KOPT-K1 (cell line): ENCODE data around the gene NYNRIN.
"Not testable (repeated sequence)": the region's sequence is repeated elsewhere in the genome, so short reads cannot be mapped to it uniquely, and the experiment has no call there.

Source experiments
- H3K27ac ChIP-seq: fragments of 200-600 bp; sonication (generic); 2 replicates; pipeline ENCODE4 v1.5.1; 2016; ENCODE audit warnings: antibody characterized with exemption, mild to moderate bottlenecking, low read depth, low read length; ENCODE audit not compliant: poor library complexity, severe bottlenecking
- H3K36me3 ChIP-seq: fragments of 200-600 bp; sonication (generic); 2 replicates; pipeline ENCODE4 v1.5.1; 2017; ENCODE audit warnings: antibody characterized with exemption, mild to moderate bottlenecking, low read length, moderate library complexity; ENCODE audit not compliant: insufficient read depth
- H3K9me3 ChIP-seq: fragments of 200-600 bp; sonication (generic); 2 replicates; pipeline ENCODE4 v1.5.1; 2017; ENCODE audit warnings: antibody characterized with exemption, low read length, mild to moderate bottlenecking; ENCODE audit not compliant: insufficient read depth, poor library complexity, severe bottlenecking

Gene NYNRIN

GRCh38 chr14:24378981-24379906, 19.6 kb upstream of the NYNRIN start:
- Histone ChIP-seq H3K27ac (no peak overlapping the region), H3K9me3 (no peaks in the 10 kb centered on the region), H3K36me3 (no peaks in the 10 kb centered on the region)

GRCh38 chr14:24379907-24380730, 18.7 kb upstream of the NYNRIN start:
- no peaks in the 10 kb centered on the region for H3K9me3 ChIP-seq
- H3K36me3 ChIP-seq: no peaks in the 10 kb centered on the region
- H3K27ac ChIP-seq: no peak overlapping the region

- Histone ChIP-seq H3K36me3 (no peaks in the 10 kb centered on the region), H3K27ac (no peak overlapping the region), H3K9me3 (no peaks in the 10 kb centered on the region)
These were observed 17.3 kb upstream of the NYNRIN start for GRCh38 chr14:24381363-24382063.

GRCh38 chr14:24382064-24382371, 16.8 kb upstream of the NYNRIN start:
- Histone ChIP-seq H3K9me3 (no peaks in the 10 kb centered on the region), H3K36me3 (no peaks in the 10 kb centered on the region), H3K27ac (no peak overlapping the region)

GRCh38 chr14:24384169-24384568, 14.6 kb upstream of the NYNRIN start:
- H3K27ac ChIP-seq: no peak overlapping the region
- H3K36me3 ChIP-seq: no peaks in the 10 kb centered on the region
- H3K9me3 ChIP-seq: no peaks in the 10 kb centered on the region

DNA sequence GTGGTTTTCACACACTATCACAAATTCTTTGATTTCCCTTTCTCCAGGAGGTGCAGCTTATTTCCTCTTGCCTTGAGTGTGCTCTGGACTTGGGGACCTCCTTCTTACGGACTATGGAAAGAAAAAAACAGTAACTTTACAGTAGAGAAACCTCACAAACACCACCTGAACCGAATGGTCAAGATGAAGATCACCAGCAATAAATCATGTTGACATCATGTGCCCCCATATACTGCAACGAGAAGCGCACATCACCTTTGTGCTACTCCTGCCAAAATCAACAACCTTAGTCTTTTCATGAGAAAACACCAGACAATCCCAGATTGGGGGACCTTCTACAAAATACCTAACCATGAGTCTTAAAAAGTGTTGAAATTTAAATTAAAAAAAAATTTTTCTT, 13.3 kb upstream of the NYNRIN start:
- H3K36me3 ChIP-seq: no peaks in the 10 kb centered on the region
- H3K27ac ChIP-seq: no peak overlapping the region
- H3K9me3 ChIP-seq: no peaks in the 10 kb centered on the region

DNA sequence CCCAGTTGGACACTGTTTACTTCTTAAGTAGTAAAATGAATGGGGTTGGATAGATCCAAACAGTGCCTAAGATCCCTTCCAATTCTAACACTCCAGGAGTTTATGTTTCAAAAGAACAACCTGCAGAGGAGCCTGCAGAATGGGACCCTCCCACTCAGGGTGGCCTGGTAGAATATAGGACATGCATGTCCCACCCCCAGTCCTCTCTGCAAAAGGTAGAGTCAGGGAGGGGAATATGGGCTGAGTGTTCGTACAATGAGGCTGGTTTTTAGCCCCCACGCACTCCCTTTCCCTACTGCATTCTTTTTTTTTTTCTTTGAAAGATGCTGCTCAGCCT, 11.8 kb upstream of the NYNRIN start:
- Histone ChIP-seq H3K9me3 (no peaks in the 10 kb centered on the region), H3K36me3 (no peaks in the 10 kb centered on the region)

DNA sequence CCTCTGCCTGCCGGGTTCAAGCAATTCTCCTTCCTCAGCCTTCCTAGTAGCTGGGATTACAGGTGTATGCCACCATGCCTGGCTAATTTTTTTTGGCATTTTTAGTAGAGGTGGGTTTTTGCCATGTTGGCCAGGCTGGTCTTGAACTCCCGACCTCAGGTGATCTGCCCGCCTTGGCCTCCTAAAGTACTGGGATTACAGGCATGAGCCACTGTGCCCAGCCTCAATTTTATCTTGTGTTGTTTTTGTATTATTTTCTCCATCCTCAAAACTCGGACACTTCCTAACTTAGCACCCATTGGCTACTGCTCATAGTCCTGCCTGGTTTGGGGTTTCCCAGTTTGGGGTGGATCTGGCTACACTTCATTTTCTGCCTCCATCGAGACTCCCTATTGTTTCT, 11.2 kb upstream of the NYNRIN start:
- not testable (repeated sequence) for H3K9me3 ChIP-seq

More for the DNA sequence above, 11.8 kb upstream of the NYNRIN start:
- no peak overlapping the region for H3K27ac ChIP-seq

GRCh38 chr14:24388474-24389179, 10.2 kb upstream of the NYNRIN start:
- no peaks in the 10 kb centered on the region for H3K36me3 ChIP-seq
- H3K27ac ChIP-seq: no peak overlapping the region
- no peaks in the 10 kb centered on the region for H3K9me3 ChIP-seq

More for the DNA sequence above, 11.2 kb upstream of the NYNRIN start:
- not testable (repeated sequence) for H3K27ac ChIP-seq, H3K36me3 ChIP-seq

DNA sequence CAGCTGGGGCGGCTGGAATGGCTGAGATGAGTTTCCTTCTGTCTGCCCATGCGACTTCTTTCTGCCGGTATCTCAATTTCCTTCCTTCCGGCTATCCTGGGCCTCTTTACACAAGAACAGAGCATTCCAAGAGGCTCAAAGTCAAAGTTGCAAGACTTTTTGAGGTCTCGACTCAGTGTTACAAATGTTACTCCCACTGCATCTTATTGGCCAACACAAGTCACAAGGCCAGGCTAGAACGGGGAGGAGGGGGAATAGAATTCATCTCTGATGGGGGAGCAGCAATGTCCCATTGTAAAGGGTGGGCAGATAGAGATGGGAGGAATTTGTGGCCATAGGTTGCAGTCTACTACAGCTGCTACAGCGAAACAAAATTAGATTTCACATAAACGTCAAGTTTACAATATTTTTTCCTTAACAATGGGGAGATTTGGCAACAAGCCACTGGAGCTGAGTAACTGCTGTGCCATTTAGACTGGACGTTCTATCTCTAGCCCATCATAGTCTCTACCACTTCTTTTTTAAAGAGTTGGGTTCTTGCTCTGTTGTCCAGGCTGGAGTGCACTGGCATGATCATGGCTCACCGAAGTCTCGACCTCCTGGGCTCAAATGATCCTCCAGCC, 9.5 kb upstream of the NYNRIN start:
- H3K9me3 ChIP-seq: no peaks in the 10 kb centered on the region
- no peak overlapping the region for H3K27ac ChIP-seq
- no peaks in the 10 kb centered on the region for H3K36me3 ChIP-seq

- Histone ChIP-seq H3K9me3 (no peaks in the 10 kb centered on the region), H3K27ac (no peak overlapping the region)
These were observed 7.9 kb upstream of the NYNRIN start for GRCh38 chr14:24390701-24391468.

GRCh38 chr14:24392325-24393091, 6.3 kb upstream of the NYNRIN start:
- H3K27ac ChIP-seq: no peak overlapping the region
- H3K9me3 ChIP-seq: no peaks in the 10 kb centered on the region
- no peaks in the 10 kb centered on the region for H3K36me3 ChIP-seq

More at GRCh38 chr14:24390701-24391468, 7.9 kb upstream of the NYNRIN start:
- H3K36me3 ChIP-seq: no peaks in the 10 kb centered on the region

GRCh38 chr14:24394275-24394674, 4.5 kb upstream of the NYNRIN start:
- no peak overlapping the region for H3K27ac ChIP-seq
- no peaks in the 10 kb centered on the region for H3K9me3 ChIP-seq
- no peaks in the 10 kb centered on the region for H3K36me3 ChIP-seq
